Spleen (tissue), 11 donors: ENCODE data around the gene ETV5. TPM values are rescaled to one million over a fixed set of nuclear protein-coding genes. Genes with fewer than 3 reads are reported as not detected.

ENCODE experiments used
- DNase-seq: peaks from one replicate; pipeline ENCODE4 v3.0.0-alpha.2; 2020
- H3K27ac ChIP-seq, 8 donors: fragments of 200-600 bp; sonication (generic) in 7 of 8; 1 replicate in 4 of 8; 2 replicates in 4 of 8; pipeline versions ENCODE4 v1.5.0 to v1.8.0; 2016 to 2021; ENCODE audit warnings: inconsistent platforms in 4 of 8, mild to moderate bottlenecking in 4 of 8, moderate library complexity in 1 of 8
- H3K27me3 ChIP-seq, 7 donors: fragments of 200-600 bp; sonication (generic) in 6 of 7; replicated peaks in 1 of 7; 1 replicate in 4 of 7; 2 replicates in 3 of 7; pipeline versions ENCODE4 v1.5.0 to v1.8.0; 2016 to 2021; ENCODE audit warnings: inconsistent platforms in 3 of 7, mild to moderate bottlenecking in 1 of 7
- H3K36me3 ChIP-seq, 6 donors: fragments of 200-600 bp; sonication (generic) in 5 of 6; 1 replicate in 4 of 6; 2 replicates in 2 of 6; pipeline versions ENCODE4 v1.5.0 to v1.8.0; 2016 to 2021; ENCODE audit warnings: inconsistent platforms in 2 of 6
- H3K4me1 ChIP-seq, 6 donors: fragments of 200-600 bp; sonication (generic) in 5 of 6; 1 replicate in 3 of 6; 2 replicates in 3 of 6; pipeline versions ENCODE4 v1.5.0 to v1.8.0; 2016 to 2021; ENCODE audit warnings: inconsistent platforms in 3 of 6
- H3K4me3 ChIP-seq, 8 donors: fragments of 200-600 bp; sonication (generic) in 7 of 8; 1 replicate in 4 of 8; 2 replicates in 4 of 8; pipeline versions ENCODE4 v1.5.0 to v1.8.0; 2016 to 2021; ENCODE audit warnings: inconsistent platforms in 4 of 8, mild to moderate bottlenecking in 4 of 8, moderate library complexity in 2 of 8
- H3K9me3 ChIP-seq, 8 donors: fragments of 200-600 bp; sonication (generic) in 7 of 8; 1 replicate in 4 of 8; 2 replicates in 4 of 8; pipeline versions ENCODE4 v1.5.0 to v1.8.0; 2016 to 2021; ENCODE audit warnings: inconsistent platforms in 4 of 8
- POLR2A ChIP-seq, 3 donors: fragments of 450-650 bp; IDR thresholded peaks; one replicate each; pipeline ENCODE4 v1.5.1; 2017; ENCODE audit warnings: antibody characterized with exemption in 3 of 3, mild to moderate bottlenecking in 1 of 3
- POLR2AphosphoS5 ChIP-seq, 3 donors: sonication (generic); formaldehyde crosslinking; IDR thresholded peaks; one replicate each; pipeline ENCODE4 v1.5.1; 2017; ENCODE audit warnings: antibody characterized with exemption in 3 of 3
- WGBS, 5 donors: extraction: QIAGEN DNeasy Blood & Tissue Kit in 3 of 5; methylation state at CpG; one replicate each; pipeline versions ENCODE4 v1.1.5 to v1.1.7; 2013 to 2018; 5-methylcytosine and 5-hydroxymethylcytosine counted together
- intact Hi-C: fragments of 100-400 bp; cut with DNase I; formaldehyde crosslinking; loops from one replicate; pipeline ENCODE4 v1.15.0; 2023; ENCODE audit warnings: low total_unique reads
- polyA plus RNA-seq, 3 donors: library from polyadenylated mRNA; stranded (reverse); fragments of 200-250 nt; gene quantifications; one replicate each; pipeline ENCODE4 v1.2.1, GENCODE V29; 2013
- total RNA-seq, 7 donors: library from RNA; depleted of rRNA in 3 of 7; stranded (reverse); fragments of >200 nt in 3 of 7; fragmentation: NEBNext Ultra II Directional in 4 of 7; extraction: Animal tissue kit (Norgen Biotek cat#: 25700) in 4 of 7; gene quantifications; one replicate each; pipeline versions ENCODE4 v1.1.0 to v1.2.1, GENCODE V29; 2016 to 2021
- TF ChIP-seq, protein P1 (sequence below), 11 experiments: fragments of 200-600 bp in 7 of 11; fragments of 450-650 bp in 4 of 11; sonication (generic) in 4 of 11; IDR thresholded peaks in 8 of 11; conservative IDR thresholded peaks in 3 of 11; 1 replicate in 7 of 11; 2 replicates in 4 of 11; pipeline versions ENCODE4 v1.4.0 to v1.8.0; 2016 to 2021; ENCODE audit warnings: antibody characterized with exemption in 11 of 11, inconsistent platforms in 4 of 11, mild to moderate bottlenecking in 1 of 11
- donor health status: healthy with polysubstance abuse.
- donor health status: DM: no; HTN: no; CAD: no; lungs with moderate emphysema.
- donor health status: DM: no; HTN: no; CAD: no.
- donor health status: Bipolar disorder and iron deficiency.
- donor health status: healthy.
- donor health status: DM: no; HTN: no; CAD: no.
- donor health status: DM: yes; HTN: yes; CAD: no.

ETV5 gene
- total and polyA plus RNA-seq, 10 donors = 5.2 to 65.5 (median 24.0) TPM

- H3K4me1 ChIP-seq = peaks cover 11 to 51% (median 31%) of the 10 kb centered on the region in 6 donors
- H3K9me3 ChIP-seq = no peaks in the 10 kb centered on the region
- intact Hi-C loops = no loop called here
- no peaks in the 10 kb centered on the region for H3K27me3 ChIP-seq
- H3K36me3 ChIP-seq = peaks cover 0 to 6% (median 0%) of the 10 kb centered on the region in 6 donors
- DNase-seq = no peak
- 54 to 71% (median 64%) methylated on average over 7 to 8 of the region's 8 CpGs for WGBS, 5 donors
- H3K4me3 ChIP-seq = peak overlapping the region in 1 of 8 donors; percentile 31
- peak overlapping the region in 6 of 8 donors; percentile 19 to 86 (median 62) for H3K27ac ChIP-seq
- TF ChIP-seq POLR2AphosphoS5 (IDR thresholded peaks at IDR 0.05) (no peak), POLR2A (IDR thresholded peaks at IDR 0.05) (no peak)
- TF ChIP-seq, protein P1, sequence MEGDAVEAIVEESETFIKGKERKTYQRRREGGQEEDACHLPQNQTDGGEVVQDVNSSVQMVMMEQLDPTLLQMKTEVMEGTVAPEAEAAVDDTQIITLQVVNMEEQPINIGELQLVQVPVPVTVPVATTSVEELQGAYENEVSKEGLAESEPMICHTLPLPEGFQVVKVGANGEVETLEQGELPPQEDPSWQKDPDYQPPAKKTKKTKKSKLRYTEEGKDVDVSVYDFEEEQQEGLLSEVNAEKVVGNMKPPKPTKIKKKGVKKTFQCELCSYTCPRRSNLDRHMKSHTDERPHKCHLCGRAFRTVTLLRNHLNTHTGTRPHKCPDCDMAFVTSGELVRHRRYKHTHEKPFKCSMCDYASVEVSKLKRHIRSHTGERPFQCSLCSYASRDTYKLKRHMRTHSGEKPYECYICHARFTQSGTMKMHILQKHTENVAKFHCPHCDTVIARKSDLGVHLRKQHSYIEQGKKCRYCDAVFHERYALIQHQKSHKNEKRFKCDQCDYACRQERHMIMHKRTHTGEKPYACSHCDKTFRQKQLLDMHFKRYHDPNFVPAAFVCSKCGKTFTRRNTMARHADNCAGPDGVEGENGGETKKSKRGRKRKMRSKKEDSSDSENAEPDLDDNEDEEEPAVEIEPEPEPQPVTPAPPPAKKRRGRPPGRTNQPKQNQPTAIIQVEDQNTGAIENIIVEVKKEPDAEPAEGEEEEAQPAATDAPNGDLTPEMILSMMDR (IDR thresholded peaks at IDR 0.05 in 8 of 11, conservative IDR thresholded peaks at IDR 0.05 in 3 of 11) = no peak
Measured at GRCh38 chr3:186152361-186152798, 43.5 kb upstream of the ETV5 start.

DNA sequence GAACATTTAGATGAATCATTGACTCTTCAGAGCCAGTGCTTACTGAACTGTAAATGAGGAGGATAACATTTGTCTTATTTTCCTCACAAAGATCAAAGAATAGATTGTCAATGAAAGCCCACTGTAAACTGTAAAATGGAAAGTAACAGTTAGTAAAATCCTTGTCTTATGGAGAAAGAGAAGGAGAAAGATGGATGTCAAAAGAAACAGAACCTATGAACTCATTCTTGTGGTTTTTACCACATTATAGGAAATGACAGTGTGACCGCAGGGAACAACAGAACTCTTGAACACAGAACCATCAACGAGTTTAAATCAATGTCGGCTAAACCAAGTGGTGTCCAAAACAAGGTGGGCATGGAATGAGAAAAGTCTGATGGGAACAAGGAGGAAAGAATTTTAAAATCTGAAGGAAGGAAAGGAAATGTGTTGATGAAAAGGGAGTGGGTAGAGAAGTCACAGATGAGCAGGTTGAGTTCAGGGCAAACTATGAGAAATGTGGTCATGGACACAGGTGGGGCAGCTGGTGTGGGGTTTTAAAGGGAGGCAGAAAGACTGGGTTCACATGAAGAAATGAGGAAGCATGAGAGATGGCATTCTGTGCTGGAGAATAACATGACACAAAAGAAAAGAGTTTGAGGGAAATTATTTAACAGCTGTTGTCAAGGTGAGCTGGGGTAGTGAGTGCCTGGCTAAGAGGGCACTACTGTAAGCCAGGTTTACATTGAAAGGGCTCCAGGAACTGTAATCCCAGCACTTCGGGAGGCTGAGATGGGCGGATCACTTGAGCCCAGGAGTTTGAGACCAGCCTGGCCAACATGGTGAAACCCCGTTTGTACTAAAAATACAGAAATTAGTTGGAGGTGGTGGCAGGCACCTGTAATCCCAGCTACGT lies 42.4 kb upstream of the ETV5 start:
- no peak for DNase-seq
- no peaks in the 10 kb centered on the region for H3K27me3 ChIP-seq
- peaks cover 0 to 6% (median 0%) of the 10 kb centered on the region in 6 donors for H3K36me3 ChIP-seq
- peaks cover 11 to 51% (median 31%) of the 10 kb centered on the region in 6 donors for H3K4me1 ChIP-seq
- 58 to 69% (median 63%) methylated on average over 7 of the region's 7 CpGs for WGBS, 5 donors
- no peaks in the 10 kb centered on the region for H3K9me3 ChIP-seq
- TF ChIP-seq POLR2A (IDR thresholded peaks at IDR 0.05) (no peak), POLR2AphosphoS5 (IDR thresholded peaks at IDR 0.05) (no peak)
- TF ChIP-seq, protein P1 (IDR thresholded peaks at IDR 0.05 in 8 of 11, conservative IDR thresholded peaks at IDR 0.05 in 3 of 11) = no peak
- H3K4me3 ChIP-seq = peak overlapping the region in 1 of 8 donors; percentile 4
- H3K27ac ChIP-seq = peak overlapping the region in 7 of 8 donors; percentile 9 to 86 (median 53)
- intact Hi-C loops = no loop called here

DNA sequence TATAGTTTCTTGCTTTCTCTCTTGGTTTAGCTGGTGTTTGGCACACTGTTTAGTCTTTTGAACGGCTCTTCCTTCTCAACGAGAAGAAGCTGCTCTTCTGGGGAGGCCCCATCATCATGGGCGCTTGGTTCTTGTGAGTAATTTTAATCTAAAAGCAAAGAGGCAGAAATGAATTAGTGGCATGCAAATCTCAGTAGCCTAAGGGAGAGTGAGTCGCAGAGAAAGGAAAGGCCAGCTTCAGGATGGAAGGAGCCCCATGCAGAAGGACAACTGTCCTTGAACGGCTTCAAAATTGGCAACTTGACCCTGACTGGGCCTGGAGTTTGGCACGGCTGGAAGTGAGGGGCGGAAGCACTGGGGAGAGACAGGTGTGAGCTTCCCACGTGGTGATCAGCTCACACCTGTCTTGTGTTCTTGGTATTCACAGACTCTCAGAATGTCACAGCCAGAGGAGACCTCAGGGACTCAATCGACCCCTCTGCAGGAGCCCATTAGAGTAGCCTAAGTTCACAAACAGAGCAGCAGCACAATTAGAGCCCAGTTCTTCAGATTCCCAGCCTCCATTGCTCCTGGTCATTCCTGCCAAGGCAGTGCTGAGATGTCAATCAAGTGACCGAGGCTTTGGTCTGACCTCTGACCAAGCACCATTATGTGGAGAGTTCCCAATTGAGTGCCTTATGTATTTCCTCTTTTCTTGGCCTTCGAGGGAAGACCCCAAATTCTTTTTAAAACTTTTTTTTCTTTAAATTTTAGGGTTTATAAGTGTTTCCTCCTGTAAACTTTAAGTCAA lies 41.3 kb upstream of the ETV5 start:
- Histone ChIP-seq H3K4me1 (peaks cover 11 to 51% (median 31%) of the 10 kb centered on the region in 6 donors), H3K9me3 (no peaks in the 10 kb centered on the region), H3K4me3 (no peak overlapping the region), H3K27ac (peak overlapping the region in 3 of 8 donors; percentile 54 to 86 (median 76)), H3K27me3 (no peaks in the 10 kb centered on the region), H3K36me3 (peaks cover 0 to 6% (median 0%) of the 10 kb centered on the region in 6 donors)
- TF ChIP-seq POLR2A (IDR thresholded peaks at IDR 0.05) = no peak
- TF ChIP-seq, protein P1 (IDR thresholded peaks at IDR 0.05 in 8 of 11, conservative IDR thresholded peaks at IDR 0.05 in 3 of 11) = no peak
- TF ChIP-seq POLR2AphosphoS5 (IDR thresholded peaks at IDR 0.05) = no peak
- 65 to 74% (median 70%) methylated on average over 11 of the region's 11 CpGs for WGBS, 5 donors
- no peak for DNase-seq
- intact Hi-C loops = no loop called here
